ENCODE results near the gene CDH23. TPM values are rescaled to one million over a fixed set of nuclear protein-coding genes. Genes with fewer than 3 reads are reported as not detected.

Gene CDH23
- total RNA-seq, 1 donor = 0.81 TPM

DNA sequence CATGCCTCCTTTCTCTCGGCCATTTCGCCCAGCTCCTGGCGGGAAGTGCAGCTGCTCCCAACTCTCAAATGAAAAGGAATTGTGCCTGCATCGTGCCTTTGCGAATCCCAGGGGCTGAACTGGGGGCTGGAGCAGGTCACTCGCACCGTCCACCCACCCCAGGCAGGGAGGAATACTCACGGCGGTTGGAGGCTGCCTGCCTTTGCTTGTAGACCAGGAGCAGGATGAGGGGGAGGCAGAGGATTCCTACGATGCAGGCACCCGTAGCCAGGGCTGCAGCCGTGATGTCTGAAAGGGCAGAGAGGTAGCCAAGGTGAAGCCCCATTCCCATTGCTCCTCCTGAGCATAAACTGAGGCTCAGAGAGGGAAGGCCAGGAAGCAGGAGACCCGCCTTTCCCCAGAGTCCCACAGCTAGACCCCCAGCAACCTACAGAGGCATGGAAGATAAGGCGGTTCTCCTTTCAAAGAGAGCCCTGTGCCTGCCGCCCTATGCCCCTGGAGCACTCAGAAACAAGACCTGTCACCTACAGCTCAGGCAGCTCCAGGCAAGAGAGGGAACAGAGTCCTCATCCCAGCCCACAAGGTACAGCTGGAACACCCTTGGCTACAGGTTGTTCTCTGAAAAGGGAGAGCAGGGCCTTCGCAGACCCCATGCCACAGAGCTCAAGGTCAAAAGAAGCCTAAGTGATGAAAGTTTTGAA is 358.6 kb downstream of the CDH23 start:
- DNase-seq (ENCODE audit: low read depth in 2 of 3, low spot score in 2 of 3) = no peak

DNA sequence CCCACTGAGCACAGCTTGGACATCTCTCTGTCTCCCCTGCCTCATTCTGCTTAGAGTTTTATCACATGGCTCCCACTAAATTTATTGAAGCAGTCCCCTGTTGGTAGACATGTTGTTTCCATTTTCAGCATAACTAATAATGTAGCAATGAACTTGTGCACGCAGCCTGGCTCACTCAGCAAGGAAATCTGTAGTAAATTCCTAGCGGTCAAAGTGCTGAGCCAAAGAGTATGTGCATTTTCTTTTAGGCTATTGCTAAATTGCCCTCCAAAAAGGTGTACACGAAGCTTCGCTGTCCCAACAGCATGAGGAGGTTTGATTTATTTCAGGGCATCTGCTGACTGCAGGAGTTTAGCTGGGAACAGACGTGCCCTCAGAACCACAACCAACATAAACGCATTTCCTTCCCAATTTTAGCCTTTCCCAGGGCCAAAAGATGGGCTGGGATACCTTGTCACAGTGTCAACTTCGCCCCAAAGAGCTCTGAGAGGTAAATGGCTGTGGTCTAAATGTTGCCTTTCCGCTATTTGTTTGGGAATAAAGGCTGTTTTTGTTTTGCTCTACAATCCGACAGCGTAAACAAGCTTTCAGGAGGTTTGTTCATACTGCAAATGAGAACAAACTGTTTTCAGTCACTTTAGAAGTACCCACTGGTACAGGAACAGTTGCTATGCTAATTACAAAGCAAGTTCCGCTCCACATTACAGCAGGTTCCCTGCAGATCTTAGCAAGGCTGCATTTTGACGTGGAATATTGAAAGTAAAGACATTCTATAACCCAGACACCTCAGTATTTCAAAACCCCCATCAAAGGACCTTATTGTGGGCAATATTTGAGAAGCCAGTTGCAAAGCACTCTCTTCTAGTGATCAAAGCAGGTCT is 359.8 kb downstream of the CDH23 start:
- DNase-seq (ENCODE audit: low read depth in 2 of 3, low spot score in 2 of 3) = peak in 1 of 3 donors; percentile 54

DNA sequence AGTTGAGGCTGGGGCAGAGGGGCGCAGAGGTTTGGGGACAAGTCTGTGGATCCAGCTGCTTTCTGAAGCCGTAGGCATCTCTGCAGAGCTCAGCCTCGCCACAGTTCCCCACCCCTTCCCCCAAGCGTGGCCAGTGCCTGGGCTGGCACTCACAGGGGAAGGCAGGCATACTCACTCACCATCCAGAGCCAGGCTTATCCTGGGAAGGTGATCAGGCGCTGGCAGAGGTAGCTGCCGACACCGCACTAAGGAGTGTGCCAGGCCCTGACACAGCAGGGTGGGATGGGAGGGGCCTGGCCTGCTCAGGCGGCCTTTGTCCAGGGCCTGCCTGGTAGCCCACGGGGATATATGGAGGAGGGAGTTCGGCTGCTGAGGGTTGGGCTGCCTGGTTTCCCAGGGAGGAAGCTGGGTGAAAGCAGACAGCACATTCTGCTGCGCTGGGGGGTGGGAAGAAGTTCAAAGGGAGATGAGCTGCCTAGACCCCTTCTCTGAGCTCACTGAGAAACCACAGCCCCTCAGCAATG is 360.7 kb downstream of the CDH23 start:
- DNase-seq (ENCODE audit: low read depth in 2 of 3, low spot score in 2 of 3) = no peak

GRCh38 chr10:71761105-71761511 is 364.4 kb downstream of the CDH23 start:
- DNase-seq (ENCODE audit: low read depth in 2 of 3, low spot score in 2 of 3) = no peak

- DNase-seq (ENCODE audit: low read depth in 2 of 3, low spot score in 2 of 3) = no peak
Observed at GRCh38 chr10:71761541-71762113, 364.9 kb downstream of the CDH23 start.

DNA sequence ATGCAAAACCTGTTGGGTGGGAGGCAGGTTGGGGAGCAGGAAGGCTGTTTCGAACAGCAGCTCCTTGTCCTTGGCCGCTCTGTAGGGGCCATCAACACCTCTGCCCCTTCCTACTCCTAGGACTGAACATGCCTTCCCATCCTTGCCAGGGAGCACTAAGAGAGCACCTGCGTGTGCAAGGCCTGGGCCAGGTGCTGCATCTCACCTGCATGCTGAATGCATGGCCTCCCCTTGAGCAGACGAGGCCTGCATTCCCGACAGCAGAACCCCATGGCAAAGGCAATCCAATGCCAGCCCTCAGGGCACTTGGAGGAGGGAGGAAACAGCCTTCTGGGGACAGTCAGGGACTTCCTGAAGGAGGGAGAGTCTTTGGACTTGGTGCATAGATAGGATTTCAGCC is 365.6 kb downstream of the CDH23 start:
- no peak for DNase-seq (ENCODE audit: low read depth in 2 of 3, low spot score in 2 of 3)

- no peak for DNase-seq (ENCODE audit: low read depth in 2 of 3, low spot score in 2 of 3)
Observed at GRCh38 chr10:71763352-71764127, 366.8 kb downstream of the CDH23 start.

GRCh38 chr10:71765176-71765904 is 368.6 kb downstream of the CDH23 start:
- DNase-seq (ENCODE audit: low read depth in 2 of 3, low spot score in 2 of 3) = no peak

DNA sequence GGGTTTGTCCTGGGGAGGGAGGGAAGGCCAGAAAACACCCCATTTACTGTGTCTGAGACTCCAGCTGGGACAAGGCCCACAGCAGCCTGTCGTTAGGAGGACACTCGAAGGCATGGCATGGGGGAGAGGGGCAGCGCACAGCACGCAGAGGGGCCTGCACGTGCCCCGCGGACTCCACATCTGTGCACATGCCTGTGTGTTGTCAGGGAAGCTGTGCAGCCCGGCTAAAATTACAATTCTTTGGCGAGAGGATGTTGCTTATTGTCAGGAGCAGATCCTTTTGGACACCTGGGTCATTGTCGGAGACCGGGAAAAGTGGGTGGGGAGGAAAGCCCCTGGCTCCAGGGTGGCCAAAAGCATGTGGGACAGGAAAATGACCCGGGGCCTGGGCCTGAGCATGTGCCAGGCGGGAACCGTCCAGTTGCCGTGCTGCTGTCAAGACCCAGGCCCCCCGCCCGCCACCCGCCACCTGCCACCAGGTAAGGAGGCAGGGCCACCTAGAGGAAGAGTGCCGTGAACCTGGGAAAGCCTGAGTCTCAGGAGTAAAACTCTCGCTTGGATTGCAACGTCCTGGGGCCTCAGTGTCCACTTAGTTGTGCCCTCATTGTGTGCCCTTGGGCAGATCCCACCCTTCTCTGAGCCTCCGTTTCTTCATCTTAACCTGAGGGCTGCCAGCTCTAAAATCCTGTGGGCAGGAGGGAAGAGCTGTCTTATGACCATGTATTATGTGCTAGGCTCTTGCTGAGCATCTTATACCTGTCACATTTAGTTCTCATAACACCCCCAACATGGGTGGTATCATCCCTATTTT is 369.4 kb downstream of the CDH23 start:
- DNase-seq (ENCODE audit: low read depth in 2 of 3, low spot score in 2 of 3) = no peak

- DNase-seq (ENCODE audit: low read depth in 2 of 3, low spot score in 2 of 3) = no peak
Observed at GRCh38 chr10:71766717-71767419, 370.1 kb downstream of the CDH23 start.

- no peak for DNase-seq (ENCODE audit: low read depth in 2 of 3, low spot score in 2 of 3)
Observed at GRCh38 chr10:71767420-71768035, 370.8 kb downstream of the CDH23 start.

GRCh38 chr10:71769279-71769823 is 372.6 kb downstream of the CDH23 start:
- peak in 1 of 3 donors; percentile 37 for DNase-seq (ENCODE audit: low read depth in 2 of 3, low spot score in 2 of 3)

DNA sequence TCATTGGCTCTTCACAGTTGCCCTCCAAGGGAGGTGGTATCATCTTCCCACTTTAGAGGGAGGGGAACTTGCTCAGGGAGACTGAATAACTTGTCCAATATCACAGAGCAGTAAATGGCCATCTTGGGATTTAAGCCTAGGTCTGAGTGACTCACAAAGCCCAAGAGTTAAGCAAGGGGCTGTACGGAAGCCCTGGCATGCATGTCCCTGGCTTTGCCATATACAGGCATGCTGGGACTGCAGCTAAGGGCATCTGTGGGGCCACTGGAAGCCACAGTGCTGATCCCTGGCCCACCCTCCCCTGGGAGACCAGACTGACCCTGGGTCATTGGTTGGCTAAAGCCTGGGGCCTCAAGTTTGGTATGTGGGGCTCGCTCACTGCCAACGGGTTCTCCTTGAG is 373.5 kb downstream of the CDH23 start:
- DNase-seq (ENCODE audit: low read depth in 2 of 3, low spot score in 2 of 3) = no peak

- no peak for DNase-seq (ENCODE audit: low read depth in 2 of 3, low spot score in 2 of 3)
Observed at GRCh38 chr10:71770789-71771188, 374.1 kb downstream of the CDH23 start.

DNA sequence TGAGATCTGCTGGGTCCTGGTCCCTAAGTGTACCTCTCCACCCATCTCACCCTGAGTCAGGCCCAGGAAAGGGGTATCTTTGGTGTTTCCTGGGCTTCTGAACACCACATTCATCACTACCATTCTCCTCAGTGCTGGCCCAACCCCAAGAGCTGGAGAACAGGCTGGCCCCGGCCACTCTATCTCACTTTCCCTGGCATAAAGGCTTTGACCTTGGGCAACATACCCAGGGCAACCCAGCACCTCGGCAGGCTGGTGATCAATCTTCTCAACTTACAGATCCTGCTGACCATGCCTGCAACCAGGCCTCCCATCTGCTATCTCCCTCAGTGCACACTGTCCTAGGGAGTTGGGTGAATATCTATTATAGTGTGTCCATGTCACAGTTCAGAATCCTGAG is 374.5 kb downstream of the CDH23 start:
- DNase-seq (ENCODE audit: low read depth in 2 of 3, low spot score in 2 of 3) = no peak

- DNase-seq (ENCODE audit: low read depth in 2 of 3, low spot score in 2 of 3) = peak in 1 of 3 donors; percentile 56
Observed at GRCh38 chr10:71771821-71772617, 375.3 kb downstream of the CDH23 start.

GRCh38 chr10:71772832-71773220 is 376.1 kb downstream of the CDH23 start:
- no peak for DNase-seq (ENCODE audit: low read depth in 2 of 3, low spot score in 2 of 3)

All from hematopoietic multipotent progenitor cell (in vitro differentiated cells).